Hippocampal formation (tissue), 2 donors: Measurements from ENCODE around the gene ERP29.
"Not testable (repeated sequence)": the region's sequence is repeated elsewhere in the genome, so short reads cannot be mapped to it uniquely, and the experiment has no call there.

Experiments used
- DNase-seq, 2 donors: peaks; one replicate each; lab custom pipeline; 2025; lab: John Stamatoyannopoulos, UW

ERP29 gene

GRCh38 chr12:112035219-112035785 lies 22.1 kb downstream of the ERP29 start:
- DNase-seq: no peak

GRCh38 chr12:112036614-112037013 lies 23.4 kb downstream of the ERP29 start:
- not testable (repeated sequence) for DNase-seq

- DNase-seq: no peak
These were observed 32.8 kb downstream of the ERP29 start for GRCh38 chr12:112046003-112046402.

- no peak for DNase-seq
These were observed 36.1 kb downstream of the ERP29 start for GRCh38 chr12:112049351-112049750.

GRCh38 chr12:112061137-112061536 lies 47.9 kb downstream of the ERP29 start:
- no peak for DNase-seq

GRCh38 chr12:112063273-112063672 lies 50.0 kb downstream of the ERP29 start:
- no peak for DNase-seq

- DNase-seq: no peak
These were observed 53.3 kb downstream of the ERP29 start for GRCh38 chr12:112066566-112066965.
